NCI-H2171 treated with DMSO at 0.1 percent for 48 hours (cell line): Measurements from ENCODE around the gene ARSD.
"Not testable (repeated sequence)": the region's sequence is repeated elsewhere in the genome, so short reads cannot be mapped to it uniquely, and the experiment has no call there.

Experiments
- DNase-seq: peaks from one replicate; lab custom pipeline; 2025; lab: John Stamatoyannopoulos, UW

Gene ARSD

DNA sequence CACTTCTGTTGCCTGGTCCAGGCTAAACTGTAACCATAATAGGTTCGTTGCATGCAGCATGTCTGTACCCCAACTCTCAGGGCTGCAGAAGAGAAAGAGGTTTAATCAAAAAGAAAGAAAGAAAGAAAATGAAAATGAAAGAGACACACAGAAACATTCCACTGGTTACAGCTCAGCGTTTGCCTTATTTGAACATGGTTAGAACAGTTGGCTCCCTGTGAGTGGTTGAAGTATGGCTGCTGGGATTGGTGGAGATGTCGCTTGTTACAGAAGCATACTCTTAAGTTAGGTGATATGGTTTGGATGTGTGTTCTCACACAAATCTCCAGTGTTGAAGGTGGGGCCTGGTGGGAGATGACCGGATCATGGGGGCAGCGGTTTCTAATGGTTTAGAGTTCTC is 36.3 kb downstream of the ARSD start:
- no peak for DNase-seq

DNA sequence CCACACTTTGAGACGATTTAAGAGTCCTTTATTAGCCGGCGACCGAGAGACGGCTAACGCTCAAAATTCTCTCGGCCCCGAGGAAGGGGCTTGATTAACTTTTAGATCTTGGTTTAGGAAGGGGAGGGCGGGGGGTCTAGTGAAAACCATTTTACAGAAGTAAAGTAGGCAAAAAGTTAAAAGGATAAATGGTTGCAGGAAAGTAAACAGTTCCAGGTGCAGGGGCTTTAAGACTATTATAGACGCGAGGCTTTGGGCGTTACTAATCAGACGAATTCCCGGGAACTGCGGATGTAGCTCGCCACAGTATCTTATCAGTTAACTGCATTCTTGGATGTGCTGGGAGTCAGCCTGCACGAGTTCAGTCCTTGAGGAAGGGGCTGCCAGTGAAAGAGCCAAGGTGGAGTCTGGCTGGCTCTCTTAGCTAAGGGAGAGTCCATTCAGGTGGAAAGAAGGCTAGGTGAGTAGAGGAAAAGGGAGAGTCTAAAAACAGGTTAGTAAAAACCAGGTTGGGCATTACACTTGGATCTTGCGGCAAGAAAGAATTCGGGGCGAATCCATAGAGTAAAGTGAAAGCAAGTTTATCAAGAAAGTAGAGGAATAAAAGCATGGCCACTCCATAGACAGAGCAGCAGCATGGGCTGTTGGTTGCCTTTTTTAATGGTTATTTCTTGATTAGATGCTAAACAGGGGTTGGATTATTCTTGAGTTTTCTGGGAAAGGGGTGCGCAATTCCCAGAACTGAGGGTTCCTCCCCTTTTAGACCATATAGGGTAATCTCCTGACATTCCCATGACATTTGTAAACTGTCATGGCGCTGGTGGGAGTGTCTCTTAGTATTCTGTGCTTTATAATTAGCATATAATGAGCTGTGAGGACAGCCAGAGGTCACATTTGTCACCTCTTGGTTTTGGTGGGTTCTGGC is 38.3 kb downstream of the ARSD start:
- not testable (repeated sequence) for DNase-seq

DNA sequence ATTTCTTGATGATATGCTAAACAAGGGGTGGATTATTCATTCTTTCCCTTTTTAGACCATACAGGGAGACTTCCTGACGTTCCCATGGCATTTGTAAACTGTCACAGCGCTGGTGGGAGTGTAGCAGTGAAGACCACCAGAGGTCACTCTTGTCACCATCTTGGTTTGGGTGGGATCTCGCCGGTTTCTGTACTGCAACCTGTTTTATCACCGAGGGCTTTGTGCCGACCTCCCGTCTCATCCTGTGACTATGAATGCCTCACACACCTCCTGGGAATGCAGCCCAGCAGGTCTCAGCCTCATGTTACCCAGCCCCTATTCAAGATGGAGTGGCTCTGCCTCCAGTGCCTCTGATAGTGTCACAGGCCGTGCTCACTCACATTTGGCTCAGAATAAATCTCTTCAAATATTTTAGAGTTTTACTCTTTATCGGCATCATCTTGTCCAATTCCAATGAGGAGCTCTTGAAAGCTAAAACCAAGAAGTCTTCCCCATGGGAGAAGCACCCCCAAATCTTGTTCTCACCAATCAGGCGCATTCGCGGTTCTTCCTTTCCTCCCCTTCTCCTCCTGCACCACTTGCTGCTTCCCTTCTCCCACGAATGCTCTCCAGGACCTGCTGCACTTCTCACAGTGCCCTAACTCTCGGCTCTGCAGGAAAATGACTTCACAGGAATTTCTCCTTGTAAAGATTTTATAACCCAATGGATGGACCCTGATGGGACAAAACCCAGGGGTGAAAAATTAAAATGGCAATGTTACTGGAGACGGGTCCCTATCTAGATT is 39.2 kb downstream of the ARSD start:
- DNase-seq: not testable (repeated sequence)

DNA sequence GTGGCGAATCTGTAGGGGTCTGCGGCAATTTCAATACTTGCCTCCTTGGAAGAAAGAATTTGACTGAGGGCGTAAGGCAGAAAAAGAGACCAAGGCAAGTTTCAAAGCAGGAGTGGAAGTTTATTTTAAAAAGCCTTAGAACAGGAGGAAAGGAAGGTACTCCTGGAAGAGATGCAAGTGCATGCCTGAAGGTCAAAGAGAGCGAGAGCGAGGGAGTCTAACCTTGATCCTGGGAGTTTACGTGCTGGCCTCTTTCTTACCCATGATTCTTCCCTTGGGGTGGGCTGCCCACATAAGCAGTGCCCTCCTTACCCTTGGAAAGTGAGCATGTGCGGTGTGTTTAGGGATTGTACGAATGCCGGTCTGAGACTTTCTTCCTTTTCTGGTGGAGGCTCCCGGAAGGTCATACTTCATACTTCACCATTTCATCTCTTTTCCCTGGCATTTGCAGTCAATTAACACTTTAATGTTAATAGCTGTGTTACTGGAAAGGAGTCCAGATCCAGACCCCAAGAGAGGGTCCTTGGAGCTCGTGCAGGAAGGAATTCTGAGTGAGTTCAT is 40.0 kb downstream of the ARSD start:
- no peak for DNase-seq

DNA sequence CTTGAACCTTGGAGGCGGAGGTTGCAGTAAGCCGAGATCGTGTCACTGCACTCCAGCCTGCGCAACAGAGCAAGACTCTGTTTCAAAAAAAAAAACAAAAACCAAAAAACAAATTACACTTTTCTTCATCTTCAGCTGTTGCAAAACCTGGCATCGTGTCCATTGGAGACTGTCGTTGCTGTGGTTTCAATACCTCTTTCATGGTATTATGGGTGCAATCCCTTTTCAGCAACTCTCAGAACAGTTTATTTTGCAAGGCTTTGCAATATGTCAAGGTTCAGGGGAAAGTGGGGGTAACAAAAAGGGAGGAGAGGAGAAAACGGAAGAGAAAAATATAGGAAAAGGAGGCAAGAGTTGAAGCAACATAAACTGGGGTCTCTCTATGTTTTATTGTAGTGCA is 40.8 kb downstream of the ARSD start:
- DNase-seq: no peak

- no peak for DNase-seq
These were observed 45.4 kb downstream of the ARSD start for GRCh38 chrX:2883770-2884169.

DNA sequence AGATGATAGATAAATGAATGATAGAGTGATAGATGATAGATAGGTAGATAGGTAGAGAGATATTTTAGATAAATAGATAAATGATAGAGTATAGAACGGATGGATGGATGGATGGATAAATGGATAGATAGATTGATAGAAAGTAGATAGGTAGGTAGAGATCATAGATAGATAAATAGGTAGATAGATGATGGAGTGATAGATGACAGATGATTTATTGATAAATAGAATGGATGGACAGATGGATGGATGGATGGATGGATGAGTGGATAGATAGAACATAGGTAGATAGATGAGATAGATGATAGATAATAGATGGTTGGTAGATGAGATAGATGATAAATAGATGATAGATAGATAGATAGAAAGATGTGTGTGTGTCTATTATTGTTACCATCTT is 49.5 kb downstream of the ARSD start:
- no peak for DNase-seq

- no peak for DNase-seq
These were observed 50.6 kb downstream of the ARSD start for GRCh38 chrX:2878563-2878962.

DNA sequence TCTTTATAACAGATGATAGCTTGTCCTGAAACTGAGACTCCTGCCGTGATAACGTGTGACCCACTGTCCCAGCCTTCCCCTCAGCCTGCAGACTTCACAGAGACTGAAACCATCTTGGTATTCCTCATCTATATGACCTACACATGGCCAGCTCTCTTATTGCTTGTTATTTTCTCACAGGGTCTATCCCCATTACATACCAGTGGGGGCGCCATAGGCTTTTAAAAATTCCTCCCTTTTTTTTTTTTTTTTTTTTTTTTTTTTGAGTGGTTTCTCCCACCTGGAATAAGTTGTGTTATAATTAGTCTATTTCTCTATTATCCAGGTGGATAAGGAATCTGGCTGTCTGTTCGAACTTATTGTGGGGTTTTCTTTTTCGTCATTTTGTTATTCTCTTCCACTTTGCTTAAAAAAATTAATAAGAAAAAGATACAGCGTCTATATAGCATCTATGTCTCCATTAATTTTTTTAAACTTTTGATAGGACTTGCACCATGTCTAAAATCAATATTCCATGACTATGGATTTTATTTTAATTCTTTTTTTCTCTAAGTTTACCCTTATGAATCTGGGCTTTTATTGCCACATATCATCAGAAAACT is 53.2 kb downstream of the ARSD start:
- no peak for DNase-seq

- no peak for DNase-seq
These were observed 54.0 kb downstream of the ARSD start for GRCh38 chrX:2875136-2875481.

GRCh38 chrX:2874222-2875135 is 54.7 kb downstream of the ARSD start:
- DNase-seq: no peak

- no peak for DNase-seq
These were observed 56.4 kb downstream of the ARSD start for GRCh38 chrX:2872671-2873277.

GRCh38 chrX:2871831-2872230 is 57.3 kb downstream of the ARSD start:
- no peak for DNase-seq

- DNase-seq: no peak
These were observed 58.5 kb downstream of the ARSD start for GRCh38 chrX:2870650-2871049.

DNA sequence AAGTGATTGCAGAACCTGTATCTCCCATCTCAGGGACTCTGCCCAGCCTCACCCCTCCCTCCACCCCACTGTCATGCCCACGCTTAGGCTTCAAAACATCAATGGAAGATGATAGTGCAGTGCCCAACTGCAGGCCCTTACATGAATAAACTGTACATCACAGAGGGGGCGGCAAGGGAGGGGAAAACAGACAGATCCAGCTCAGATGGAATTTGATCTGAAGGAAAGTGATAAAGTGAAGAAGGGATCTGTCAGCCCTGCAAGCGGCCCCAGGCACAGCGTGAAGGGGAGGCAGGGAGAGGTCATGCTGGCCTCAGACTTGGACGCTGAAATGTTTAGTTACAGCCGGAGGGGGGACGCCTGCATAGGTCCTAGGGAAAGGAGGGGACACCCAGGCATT is 61.9 kb downstream of the ARSD start:
- no peak for DNase-seq

- DNase-seq: no peak
These were observed 65.5 kb downstream of the ARSD start for GRCh38 chrX:2863646-2864045.

DNA sequence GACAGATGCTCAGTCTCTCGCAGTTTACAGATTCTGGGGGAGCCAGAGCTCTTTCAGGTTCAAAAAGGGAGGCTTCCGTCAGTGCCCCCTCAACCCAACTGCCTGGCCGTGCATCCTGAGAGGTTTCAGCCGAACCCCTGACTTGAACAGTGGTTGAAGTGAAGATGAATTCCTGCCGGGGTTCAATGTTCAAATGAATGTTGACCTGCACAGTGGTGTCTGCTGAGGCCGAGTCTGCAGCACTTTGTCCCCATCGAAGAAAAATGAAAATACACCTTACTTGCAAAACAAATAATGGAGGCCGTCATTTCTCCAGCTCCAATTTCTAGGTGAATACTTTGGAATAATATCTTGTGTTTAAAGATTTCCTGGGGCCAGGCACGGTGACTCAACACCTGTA is 66.7 kb downstream of the ARSD start:
- DNase-seq: no peak

DNA sequence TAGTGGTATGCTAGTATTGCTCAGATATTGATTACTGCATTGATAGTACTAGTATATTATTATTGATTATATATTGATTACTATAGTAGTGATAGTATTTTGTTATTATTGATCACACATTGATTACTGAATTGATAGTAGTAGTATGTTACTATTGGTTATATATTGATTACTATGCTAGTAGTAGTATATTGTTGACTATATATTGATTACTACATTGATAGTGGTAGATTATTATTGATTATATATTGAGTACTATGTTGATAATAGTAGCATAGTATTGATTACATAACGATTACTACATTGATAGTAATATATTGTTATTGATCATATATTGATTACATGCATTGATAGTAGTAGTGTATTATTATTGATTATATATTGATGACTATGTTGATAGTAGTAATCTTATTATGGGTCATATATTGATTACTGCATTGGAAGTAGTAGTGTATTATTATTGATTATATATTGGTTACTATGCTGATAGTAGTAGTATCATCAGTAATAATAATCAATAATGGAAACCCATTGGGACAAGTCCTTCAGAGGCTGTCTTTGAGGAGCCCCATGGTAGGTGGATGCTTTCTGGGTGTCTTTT is 69.8 kb downstream of the ARSD start:
- DNase-seq: no peak

DNA sequence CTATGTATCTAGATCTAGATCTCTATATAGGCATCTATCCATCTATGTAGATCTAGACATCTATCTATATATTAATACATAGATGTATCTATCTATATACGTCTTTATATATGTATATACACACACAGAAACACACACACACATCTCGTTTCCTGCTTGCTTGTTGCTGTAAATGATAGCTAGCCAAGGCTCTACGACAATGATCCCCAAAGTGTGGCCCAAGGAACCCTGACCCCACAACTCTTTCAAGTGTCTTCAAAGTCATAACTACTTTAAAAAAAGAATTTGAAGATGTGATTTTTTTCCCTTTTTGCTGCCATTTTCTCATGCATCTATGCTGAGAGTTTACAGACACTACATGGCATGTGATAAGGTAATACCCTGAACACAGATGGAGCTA is 71.6 kb downstream of the ARSD start:
- DNase-seq: no peak

GRCh38 chrX:2855761-2856160 is 73.4 kb downstream of the ARSD start:
- DNase-seq: no peak

- no peak for DNase-seq
These were observed 74.2 kb downstream of the ARSD start for GRCh38 chrX:2854918-2855317.
